AG04450 (cell line): Measurements from ENCODE around the gene MLLT6. TPM values are rescaled to one million over a fixed set of nuclear protein-coding genes. Genes with fewer than 3 reads are reported as not detected.

ENCODE experiments used
- CTCF ChIA-PET: fragments of 300-600, 350-600 bp; formaldehyde crosslinking; extraction: SDS; loops from one replicate; lab custom pipeline; 2022; ENCODE audit warnings: antibody characterized with exemption, inconsistent platforms; lab: Charles Lee
- POLR2A ChIA-PET: fragments of 350-600 bp; formaldehyde crosslinking; extraction: SDS; loops from one replicate; lab custom pipeline; 2021; ENCODE audit warnings: antibody characterized with exemption, inconsistent platforms; lab: Yijun Ruan, JAX
- DNase-seq: peaks from one replicate; pipeline ENCODE4 v3.0.0-alpha.2; 2011; ENCODE audit warnings: low read depth, low spot score
- H3K27ac ChIP-seq: one replicate; pipeline ENCODE4 v1.5.1; 2012; ENCODE audit warnings: low read depth, low read length, control low read depth
- H3K27me3 ChIP-seq: one replicate; pipeline ENCODE4 v1.6.0; 2012; ENCODE audit warnings: low read length; ENCODE audit not compliant: control insufficient read depth, insufficient read depth
- H3K4me3 ChIP-seq: 2 replicates; pipeline ENCODE4 v1.5.1; 2011; ENCODE audit warnings: mild to moderate bottlenecking, low read depth, low read length, control low read depth
- H3K9me3 ChIP-seq: 2 replicates; pipeline ENCODE4 v1.5.1; 2012; ENCODE audit warnings: low read length; ENCODE audit not compliant: control insufficient read depth, insufficient read depth
- polyA plus RNA-seq: library from polyadenylated mRNA; depleted of rRNA; stranded (reverse); fragments of >200 nt; gene quantifications from 2 replicates; pipeline ENCODE4 v1.2.3, GENCODE V29; 2011
- TF ChIP-seq, protein P1 (sequence below): IDR thresholded peaks from 2 replicates; pipeline ENCODE4 v1.5.1; 2011; ENCODE audit warnings: low read depth, low read length, control low read depth, inconsistent platforms

Gene MLLT6
- polyA plus RNA-seq, 1 experiment = 17.3 TPM

DNA sequence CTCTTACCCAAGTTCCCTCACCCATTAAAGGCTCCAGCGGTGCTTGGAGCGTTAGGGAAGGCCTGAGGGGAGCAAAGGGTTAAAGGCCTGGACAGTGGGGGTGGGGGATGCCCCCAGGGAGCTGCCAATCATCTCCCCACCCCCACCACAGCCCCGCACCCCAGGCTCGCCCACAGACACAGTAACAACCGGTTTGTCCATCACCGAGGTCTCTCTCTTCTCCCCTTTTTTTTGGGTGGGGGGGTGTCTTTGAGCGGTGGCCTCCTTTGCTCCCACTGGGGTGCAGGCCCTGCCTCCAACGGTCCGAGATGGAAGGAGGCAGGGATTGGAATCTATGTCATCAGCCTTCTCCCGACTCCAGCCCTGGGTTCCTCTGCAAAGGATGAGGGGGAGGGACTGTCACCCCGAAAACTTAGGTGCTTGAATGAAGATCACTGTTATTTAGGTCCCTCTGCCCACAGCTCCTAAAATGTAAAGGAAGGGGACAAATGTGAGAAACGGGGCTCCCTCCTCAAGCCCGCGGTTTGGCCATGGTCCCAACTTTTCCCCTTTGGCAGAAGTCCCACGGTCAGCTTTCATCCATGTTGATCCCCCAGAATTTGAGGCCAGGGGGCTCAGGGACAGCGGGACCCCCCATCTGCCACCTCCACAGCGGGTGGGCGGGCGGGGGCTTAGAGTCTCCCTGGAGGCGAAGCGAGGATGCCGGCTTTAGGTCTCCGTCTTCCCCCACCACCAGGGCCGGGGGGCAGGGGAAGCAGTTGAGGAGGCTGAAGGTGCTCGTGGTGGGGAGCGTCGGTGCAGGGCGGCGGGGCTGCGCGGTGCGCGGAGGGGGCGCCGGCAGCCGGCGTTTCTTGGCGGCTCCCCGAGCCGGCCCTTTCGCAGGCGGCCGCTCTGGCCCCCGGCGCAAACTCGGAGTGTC lies 32.0 kb upstream of the MLLT6 start:
- ChIA-PET CTCF (interaction anchor here (1.8 kb wide), 1 partner anchor 115 kb away, joined by 6 read pairs; no protein-coding TSS in a partner anchor), POLR2A (no interaction called here)
- DNase-seq = no peak

DNA sequence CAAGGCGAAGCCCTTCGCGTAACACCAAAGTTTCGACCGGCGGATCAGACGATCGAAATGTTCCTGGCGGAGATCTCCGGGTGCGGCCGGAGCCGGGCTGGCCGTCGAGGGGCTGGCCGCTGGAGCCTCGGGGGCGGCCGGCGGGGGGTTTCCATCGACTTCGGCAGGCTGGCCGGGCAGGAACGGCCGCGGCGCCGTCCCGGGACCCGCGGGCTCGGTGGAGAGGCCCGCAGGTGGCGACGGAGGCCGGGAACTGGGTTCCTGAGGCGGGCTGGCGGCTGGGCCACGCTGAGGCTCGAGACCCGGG lies 31.4 kb upstream of the MLLT6 start:
- no peak overlapping the region for H3K4me3 ChIP-seq
- TF ChIP-seq, protein P1, sequence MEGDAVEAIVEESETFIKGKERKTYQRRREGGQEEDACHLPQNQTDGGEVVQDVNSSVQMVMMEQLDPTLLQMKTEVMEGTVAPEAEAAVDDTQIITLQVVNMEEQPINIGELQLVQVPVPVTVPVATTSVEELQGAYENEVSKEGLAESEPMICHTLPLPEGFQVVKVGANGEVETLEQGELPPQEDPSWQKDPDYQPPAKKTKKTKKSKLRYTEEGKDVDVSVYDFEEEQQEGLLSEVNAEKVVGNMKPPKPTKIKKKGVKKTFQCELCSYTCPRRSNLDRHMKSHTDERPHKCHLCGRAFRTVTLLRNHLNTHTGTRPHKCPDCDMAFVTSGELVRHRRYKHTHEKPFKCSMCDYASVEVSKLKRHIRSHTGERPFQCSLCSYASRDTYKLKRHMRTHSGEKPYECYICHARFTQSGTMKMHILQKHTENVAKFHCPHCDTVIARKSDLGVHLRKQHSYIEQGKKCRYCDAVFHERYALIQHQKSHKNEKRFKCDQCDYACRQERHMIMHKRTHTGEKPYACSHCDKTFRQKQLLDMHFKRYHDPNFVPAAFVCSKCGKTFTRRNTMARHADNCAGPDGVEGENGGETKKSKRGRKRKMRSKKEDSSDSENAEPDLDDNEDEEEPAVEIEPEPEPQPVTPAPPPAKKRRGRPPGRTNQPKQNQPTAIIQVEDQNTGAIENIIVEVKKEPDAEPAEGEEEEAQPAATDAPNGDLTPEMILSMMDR = no peak
- no peak overlapping the region for H3K27ac ChIP-seq
- no peaks in the 10 kb centered on the region for H3K9me3 ChIP-seq
- H3K27me3 ChIP-seq = peaks cover 57% of the 10 kb centered on the region
- ChIA-PET POLR2A (no interaction called here), CTCF (interaction anchor here (0.6 to 1.8 kb wide), 2 partner anchors 116 to 169 kb away, joined by 4 to 6 read pairs; no protein-coding TSS in a partner anchor)
- DNase-seq = no peak

More for the DNA sequence above, 32.0 kb upstream of the MLLT6 start:
- Histone ChIP-seq H3K27me3 (peaks cover 63% of the 10 kb centered on the region), H3K9me3 (no peaks in the 10 kb centered on the region), H3K4me3 (no peak overlapping the region), H3K27ac (no peak overlapping the region)
- TF ChIP-seq, protein P1 = no peak

DNA sequence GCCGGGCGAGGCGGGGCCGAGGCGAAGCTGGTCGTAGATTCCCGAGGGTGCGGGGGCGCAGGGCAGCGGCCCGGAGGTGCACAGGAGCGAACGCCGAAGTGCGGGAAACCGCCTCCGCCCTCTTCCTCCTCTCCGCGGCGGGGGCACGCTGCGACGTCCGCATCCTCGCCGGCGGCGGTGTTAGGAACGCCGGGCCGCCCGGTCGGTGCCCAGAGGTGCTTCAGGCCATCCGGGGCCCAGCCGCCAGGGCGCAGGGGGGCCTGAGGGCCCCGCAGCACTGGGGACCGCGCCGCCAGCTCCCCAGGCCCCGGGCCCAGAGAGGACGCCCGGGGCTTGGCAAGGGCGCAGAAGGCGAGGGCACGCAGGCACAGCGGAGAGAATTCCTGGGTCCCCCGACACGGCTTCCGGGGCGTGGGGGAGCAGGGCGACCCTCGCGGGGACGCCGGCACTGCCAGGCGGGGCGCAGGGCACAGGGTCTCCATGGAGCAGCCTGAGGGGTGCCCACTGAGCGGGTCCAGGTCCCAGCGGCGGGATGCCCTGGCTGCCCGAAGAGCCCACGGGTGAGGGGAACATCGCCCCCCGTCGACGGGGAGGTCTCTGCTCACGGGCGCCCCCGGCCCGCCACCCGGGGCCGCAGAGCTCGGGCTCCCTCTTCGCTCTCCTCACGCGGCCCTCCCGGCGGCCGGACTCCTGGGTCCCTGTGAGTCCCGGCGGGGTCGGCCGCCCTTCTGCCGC lies 30.9 kb upstream of the MLLT6 start:
- TF ChIP-seq, protein P1 = no peak
- ChIA-PET POLR2A (no interaction called here), CTCF (interaction anchor here (0.6 to 1.8 kb wide), 2 partner anchors 116 to 170 kb away, joined by 4 to 6 read pairs; no protein-coding TSS in a partner anchor)
- no peak overlapping the region for H3K27ac ChIP-seq
- H3K4me3 ChIP-seq = peak overlapping the region; percentile 42
- no peak for DNase-seq
- H3K27me3 ChIP-seq = peaks cover 52% of the 10 kb centered on the region
- H3K9me3 ChIP-seq = no peaks in the 10 kb centered on the region

DNA sequence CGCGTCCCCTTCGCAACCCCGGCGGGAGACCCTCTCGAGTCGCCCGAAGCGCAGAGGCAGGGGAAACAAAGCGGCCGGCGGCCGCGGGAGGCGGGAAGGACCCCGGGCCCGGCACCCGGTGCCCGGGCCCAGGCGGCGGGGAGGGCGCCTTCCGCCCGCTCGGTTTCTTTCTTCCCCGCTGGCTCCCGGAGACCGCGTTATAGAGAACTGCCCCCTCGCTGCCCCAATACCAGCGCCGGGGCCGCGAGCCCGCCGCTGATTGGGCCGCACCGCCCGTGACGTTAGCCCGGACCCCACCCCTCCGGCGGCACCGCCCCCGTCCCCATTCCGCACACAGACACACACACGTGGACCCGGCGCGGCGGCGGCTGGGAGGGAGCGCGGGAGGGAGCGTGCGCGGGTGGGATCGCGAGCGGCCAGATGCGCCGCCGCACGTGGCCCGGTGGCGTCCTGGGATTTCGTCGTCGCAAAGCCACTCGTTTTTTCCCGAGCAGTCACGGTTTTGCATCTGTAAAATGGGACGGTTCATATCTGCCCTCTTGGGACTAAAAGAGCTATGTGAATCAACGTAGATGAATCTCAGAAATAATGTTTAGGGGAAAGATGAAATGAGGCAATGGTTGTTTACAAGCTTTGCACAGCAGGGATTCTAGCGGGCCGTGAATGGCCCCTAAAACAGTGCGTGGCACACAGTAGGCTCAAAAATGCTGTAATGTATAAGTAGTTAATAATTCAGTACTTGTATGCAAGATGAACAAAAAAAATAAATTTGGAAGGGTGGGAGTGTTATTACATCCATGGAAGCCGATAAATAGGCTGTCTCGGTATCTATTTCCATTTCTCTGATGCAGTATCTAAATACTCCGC lies 30.1 kb upstream of the MLLT6 start, which contains the start of gene EPOP:
EPOP (minus strand) TSS at position 209 of the 867 bp plus-strand sequence. CDS start 462 bp downstream, outside the sequence.
- no peak within 1 kb of the TSS for H3K27ac ChIP-seq
- peak within 1 kb of the TSS; percentile 45 for H3K4me3 ChIP-seq
- POLR2A ChIA-PET = no interaction called here
- peaks cover 44% of the 10 kb centered on the region for H3K27me3 ChIP-seq
- peak; percentile 43 for DNase-seq
- CTCF ChIA-PET = interaction anchor here (0.9 to 2.5 kb wide), 4 partner anchors 8 to 116 kb away, joined by 3 to 14 read pairs (median 5); no protein-coding TSS in a partner anchor
- TF ChIP-seq, protein P1 = no peak
- no peaks in the 10 kb centered on the region for H3K9me3 ChIP-seq
